GM12878 (cell line): ENCODE results near the gene PHRF1. TPM values are rescaled to one million over a fixed set of nuclear protein-coding genes. Genes with fewer than 3 reads are reported as not detected.

Experiments
- CTCF ChIP-seq, 3 experiments: IDR thresholded peaks in 2 of 3; conservative IDR thresholded peaks in 1 of 3; 2 replicates each; pipeline ENCODE4 v1.5.1; 2011; ENCODE audit warnings: low read depth in 3 of 3, low read length in 3 of 3, mild to moderate bottlenecking in 3 of 3, control low read depth in 2 of 3, moderate library complexity in 2 of 3, inconsistent platforms in 1 of 3, mixed read lengths in 1 of 3; ENCODE audit not compliant: control insufficient read depth in 2 of 3, insufficient read depth in 1 of 3; ENCODE audit errors: extremely low read depth in 1 of 3
- HDAC2 ChIP-seq: fragments of 200-600 bp; sonication (generic); IDR thresholded peaks from 2 replicates; pipeline ENCODE4 v1.6.1; 2017
- HSF1 ChIP-seq: fragments of 150-350 bp; IDR thresholded peaks from 2 replicates; pipeline ENCODE4 v1.6.1; 2014; ENCODE audit warnings: mild to moderate bottlenecking, low read depth, low read length
- POLR2A ChIP-seq: IDR thresholded peaks from 2 replicates; pipeline ENCODE4 v1.6.1; 2011; ENCODE audit warnings: low read depth, mild to moderate bottlenecking, low read length
- POLR2AphosphoS5 ChIP-seq: IDR thresholded peaks from 2 replicates; pipeline ENCODE4 v1.6.1; 2011; ENCODE audit warnings: mild to moderate bottlenecking, low read length, inconsistent platforms
- STAT1 ChIP-seq: fragments of 450-650 bp; conservative IDR thresholded peaks from 2 replicates; pipeline ENCODE4 v1.6.1; 2014; ENCODE audit warnings: antibody characterized with exemption, mild to moderate bottlenecking
- SUPT20H ChIP-seq: IDR thresholded peaks from 2 replicates; pipeline ENCODE4 v1.6.1; 2011; ENCODE audit warnings: low read depth, mild to moderate bottlenecking, low read length, moderate library complexity, borderline replicate concordance; ENCODE audit not compliant: control insufficient read depth
- ZBTB40 ChIP-seq: fragments of 450-650 bp; IDR thresholded peaks from 2 replicates; pipeline ENCODE4 v1.6.1; 2016; ENCODE audit warnings: mild to moderate bottlenecking, moderate library complexity, borderline replicate concordance
- polyA plus RNA-seq, 11 experiments: library from polyadenylated mRNA; depleted of rRNA in 4 of 11; unstranded in 6 of 11; stranded (reverse) in 5 of 11; fragments of >200 nt; fragmentation: Nextera tagmentation in 4 of 11; fragmentation: Illumina TruSeq in 1 of 11; extraction: Ambion mirVana in 4 of 11; extraction: Trizol in 1 of 11; gene quantifications; 1 replicate in 1 of 11; 2 replicates in 10 of 11; pipeline versions ENCODE4 v1.2.1 to v1.2.3, GENCODE V29; 2011 to 2016; ENCODE audit warnings: inconsistent platforms in 2 of 11, missing spikeins in 2 of 11, low read depth in 1 of 11
- total RNA-seq, 4 experiments: library from RNA; depleted of rRNA in 3 of 4; stranded (reverse); fragments of >200 nt in 3 of 4; fragmentation: Illumina TruSeq in 1 of 4; extraction: Trizol in 1 of 4; gene quantifications; 2 replicates each; pipeline versions ENCODE4 v1.2.1 to v1.2.3, GENCODE V29; 2013 to 2021

PHRF1 gene
- total and polyA plus RNA-seq, 10 of the 15 experiments (the other 5 are each of a cell fraction or from before 2014, with no cell fraction given): 0.13 to 43.5 (median 15.1) TPM

- TF ChIP-seq CTCF (IDR thresholded peaks at IDR 0.05 in 2 of 3, conservative IDR thresholded peaks at IDR 0.05 in 1 of 3; ENCODE audit: control insufficient read depth in 2 of 3, extremely low read depth in 1 of 3, insufficient read depth in 1 of 3, low read depth in 3 of 3, low read length in 3 of 3) (no peak), ZBTB40 (no peak), HSF1 (no peak), SUPT20H (no peak), POLR2A (no peak), POLR2AphosphoS5 (no peak), HDAC2 (no peak), STAT1 (no peak)
These were observed 31.1 kb upstream of the PHRF1 start (continued) for GRCh38 chr11:545171-545570.
